Smooth muscle cell of trachea (primary cell): ENCODE measurements around the gene BMP10. TPM values are rescaled to one million over a fixed set of nuclear protein-coding genes. Genes with fewer than 3 reads are reported as not detected.

Source experiments
- total RNA-seq: library from RNA; depleted of rRNA; stranded (reverse); fragments of >200 nt; gene quantifications from 2 replicates; pipeline ENCODE4 v1.2.1, GENCODE V29; 2014

BMP10 gene
- not detected in 2 replicates for total RNA-seq

GRCh38 chr2:68871159-68871764, at the start of gene BMP10:
Gene BMP10, minus strand, starts transcription at chr2:68871397. Its CDS starts 39 bp downstream, at chr2:68871358.

Other genes starting within 250 kb of the BMP10 start
- gene PROKR1, start 227.8 kb downstream of the BMP10 start, total RNA-seq = not detected in 2 replicates
- 0.66 and 1.7 TPM in 2 replicates for gene ARHGAP25, start 136.6 kb downstream of the BMP10 start, total RNA-seq
- gene GKN2, start 81.5 kb upstream of the BMP10 start, total RNA-seq = not detected in 2 replicates
- not detected in 2 replicates for gene GKN1, start 103.2 kb upstream of the BMP10 start, total RNA-seq
- 39.4 and 45.7 TPM in 2 replicates for gene ANTXR1, start 141.8 kb upstream of the BMP10 start, total RNA-seq